Ramos (cell line): ENCODE measurements around the gene GNG2.

Experiments
- in situ Hi-C: fragments of 300-500 bp; cut with MboI; formaldehyde crosslinking; loops from one replicate; pipeline ENCODE4 v1.14.3; 2022; ENCODE audit warnings: low sequenced_read_pairs; ENCODE audit not compliant: unreplicated experiment

GNG2 gene

GRCh38 chr14:51931308-51931707 lies 70.9 kb downstream of the GNG2 start:
- in situ Hi-C loops = no loop called here

DNA sequence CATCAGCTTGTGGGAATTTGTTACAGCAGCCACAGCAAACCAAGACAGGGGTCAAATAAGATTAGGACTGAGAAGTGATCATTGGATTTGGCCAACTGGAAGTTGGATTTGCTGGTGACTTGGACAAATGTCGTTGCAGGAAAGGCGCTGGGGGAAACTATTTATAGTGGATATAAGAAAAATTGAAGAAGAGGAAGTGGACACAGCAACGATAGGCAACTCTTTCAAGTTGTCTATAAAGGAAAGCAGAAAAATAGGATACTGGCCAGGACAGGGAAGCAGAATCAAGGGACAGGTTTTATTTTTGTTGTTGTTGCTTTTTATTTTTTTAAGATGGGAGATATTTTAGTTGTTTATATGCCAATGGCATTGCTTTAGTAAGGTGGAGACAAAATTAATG lies 72.8 kb downstream of the GNG2 start:
- in situ Hi-C loops = no loop called here

GRCh38 chr14:51938137-51938536 lies 77.7 kb downstream of the GNG2 start:
- in situ Hi-C loops = no loop called here

- in situ Hi-C loops = no loop called here
Measured at GRCh38 chr14:51938821-51939220, 78.4 kb downstream of the GNG2 start.

GRCh38 chr14:51939226-51939625 lies 78.8 kb downstream of the GNG2 start:
- in situ Hi-C loops = no loop called here

DNA sequence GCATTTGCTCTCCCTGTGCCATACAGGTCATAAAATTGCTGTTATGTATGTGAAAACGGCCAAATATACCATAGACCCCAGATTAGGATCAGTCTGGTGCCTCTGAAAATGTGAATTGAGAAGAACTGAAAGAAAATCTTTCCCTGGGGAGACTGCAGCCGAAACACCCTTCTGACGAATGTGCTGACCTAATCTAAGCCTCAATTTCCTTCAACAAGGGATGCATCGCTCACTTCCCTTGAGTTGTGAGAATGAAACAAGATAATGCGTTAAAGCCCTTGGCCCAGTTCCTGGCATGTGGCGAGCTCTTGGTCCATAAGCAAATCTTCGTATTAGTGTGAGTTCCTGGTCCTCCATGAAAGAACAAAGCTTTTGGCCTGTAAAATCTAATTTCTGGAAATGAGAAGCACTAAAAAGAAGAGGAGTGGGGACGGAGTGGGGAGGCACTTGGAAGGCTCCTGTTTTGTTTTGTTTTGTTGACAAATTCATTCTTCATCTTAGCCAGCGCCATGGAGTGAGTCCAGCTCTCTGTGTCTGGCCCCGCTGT lies 79.4 kb downstream of the GNG2 start:
- in situ Hi-C loops = no loop called here

- in situ Hi-C loops = no loop called here
Measured at GRCh38 chr14:51942971-51943370, 82.6 kb downstream of the GNG2 start.

- in situ Hi-C loops = no loop called here
Measured at GRCh38 chr14:51950007-51950406, 89.6 kb downstream of the GNG2 start.

GRCh38 chr14:51951656-51952055 lies 91.2 kb downstream of the GNG2 start:
- in situ Hi-C loops = no loop called here

- in situ Hi-C loops = no loop called here
Measured at GRCh38 chr14:51954031-51954430, 93.6 kb downstream of the GNG2 start.

DNA sequence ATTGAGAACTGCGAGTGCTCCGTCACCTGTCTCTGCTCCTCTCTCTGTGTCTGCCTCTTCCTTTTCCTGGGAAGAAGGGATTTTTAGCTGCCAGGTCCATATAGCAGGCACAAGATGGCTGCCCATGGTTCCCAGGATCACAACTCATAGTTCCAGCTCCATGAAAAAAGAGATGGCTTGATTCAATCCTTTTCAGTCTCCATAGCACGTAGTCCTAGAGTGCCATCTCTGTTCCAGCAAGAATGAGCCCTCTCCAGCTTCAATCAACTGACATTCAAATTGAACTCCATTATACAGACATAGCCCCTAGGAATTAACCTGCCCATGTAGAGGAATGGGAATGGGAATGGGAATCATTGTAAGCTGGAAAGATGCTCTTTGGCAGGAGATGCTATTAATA lies 94.2 kb downstream of the GNG2 start:
- in situ Hi-C loops = no loop called here

DNA sequence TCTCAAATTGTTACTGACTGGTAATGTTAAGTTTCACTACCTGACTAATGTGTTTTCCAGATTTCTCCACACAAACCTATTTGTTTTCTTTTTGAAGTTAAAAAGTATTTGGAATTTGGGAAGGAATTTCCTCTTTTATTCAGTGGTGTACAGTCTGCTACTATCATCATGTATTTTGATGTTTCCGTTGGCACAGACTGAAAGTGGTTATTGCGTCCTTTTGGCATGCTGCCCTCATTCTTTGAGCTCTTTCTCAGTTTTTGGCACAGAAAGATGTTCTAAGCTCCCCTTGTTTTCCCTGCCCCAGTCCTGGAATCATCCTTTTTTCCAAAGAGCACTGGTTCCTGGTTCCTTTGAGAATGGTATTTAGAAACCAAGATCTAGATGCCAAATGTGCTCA lies 97.5 kb downstream of the GNG2 start:
- in situ Hi-C loops = no loop called here

GRCh38 chr14:51959928-51960327 lies 99.5 kb downstream of the GNG2 start:
- in situ Hi-C loops = no loop called here

- in situ Hi-C loops = no loop called here
Measured at GRCh38 chr14:51960866-51961265, 100.5 kb downstream of the GNG2 start.

GRCh38 chr14:51962711-51963110 lies 102.3 kb downstream of the GNG2 start:
- in situ Hi-C loops = no loop called here

GRCh38 chr14:51963286-51963685 lies 102.9 kb downstream of the GNG2 start:
- in situ Hi-C loops = no loop called here

DNA sequence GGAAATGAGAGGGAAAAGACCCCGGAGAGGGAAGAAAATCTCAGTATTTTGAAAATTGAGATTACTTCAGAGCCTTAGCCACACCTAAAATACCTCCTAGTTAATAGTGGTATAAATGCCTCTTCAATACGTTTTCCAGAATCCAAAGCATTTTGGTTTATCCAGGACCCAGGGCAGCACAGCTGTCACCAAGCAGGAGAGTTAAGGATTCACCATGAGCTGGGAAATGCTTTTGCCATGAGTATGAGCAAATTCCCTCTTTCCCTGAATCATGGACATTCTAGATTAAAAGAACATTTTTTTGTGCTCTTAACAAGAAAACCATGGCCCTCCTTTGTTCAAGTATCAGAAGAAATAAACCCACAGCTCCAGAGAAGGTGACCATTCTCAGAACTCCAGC lies 107.1 kb downstream of the GNG2 start:
- in situ Hi-C loops = no loop called here

GRCh38 chr14:51969852-51970540 lies 109.6 kb downstream of the GNG2 start:
- in situ Hi-C loops = no loop called here

DNA sequence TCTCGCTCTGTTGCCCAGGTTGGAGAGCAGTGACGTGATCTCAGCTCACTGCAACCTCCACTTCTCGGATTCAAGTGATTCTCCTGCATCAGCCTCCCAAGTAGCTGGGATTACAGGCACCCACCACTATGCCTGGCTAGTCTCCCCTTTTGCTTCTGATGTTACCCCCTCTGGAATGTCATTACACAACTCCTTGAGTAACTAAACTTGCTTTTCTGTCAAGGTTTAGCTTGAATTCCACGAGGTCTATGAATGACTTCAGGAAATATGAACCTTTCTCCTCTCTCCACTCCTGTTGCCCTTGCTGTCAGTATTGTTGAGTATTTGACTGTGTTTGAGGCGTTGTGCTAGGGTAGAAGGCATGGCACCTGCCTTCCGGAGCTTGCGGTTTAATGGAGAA lies 112.2 kb downstream of the GNG2 start:
- in situ Hi-C loops = no loop called here

DNA sequence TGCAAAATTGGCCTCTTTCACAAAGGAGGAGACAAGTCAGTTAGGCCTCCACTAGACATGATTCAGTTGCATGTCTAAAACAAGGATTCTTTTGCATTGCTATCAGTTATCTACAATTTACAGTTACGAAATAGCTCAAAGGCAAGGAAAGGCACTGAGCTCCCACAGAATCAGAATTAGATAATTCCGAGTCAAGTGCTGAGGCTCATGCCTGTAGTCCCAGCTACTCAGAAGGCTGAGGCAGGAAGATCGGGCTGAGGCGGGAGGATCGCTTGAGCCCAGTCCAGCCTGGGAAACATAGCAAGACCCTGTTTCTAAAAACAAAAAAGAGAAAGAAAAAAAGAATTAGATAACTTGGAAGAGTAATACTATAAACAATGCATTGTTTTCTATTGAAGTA lies 116.7 kb downstream of the GNG2 start:
- in situ Hi-C loops = no loop called here

GRCh38 chr14:51978681-51979085 lies 118.3 kb downstream of the GNG2 start:
- in situ Hi-C loops = no loop called here

DNA sequence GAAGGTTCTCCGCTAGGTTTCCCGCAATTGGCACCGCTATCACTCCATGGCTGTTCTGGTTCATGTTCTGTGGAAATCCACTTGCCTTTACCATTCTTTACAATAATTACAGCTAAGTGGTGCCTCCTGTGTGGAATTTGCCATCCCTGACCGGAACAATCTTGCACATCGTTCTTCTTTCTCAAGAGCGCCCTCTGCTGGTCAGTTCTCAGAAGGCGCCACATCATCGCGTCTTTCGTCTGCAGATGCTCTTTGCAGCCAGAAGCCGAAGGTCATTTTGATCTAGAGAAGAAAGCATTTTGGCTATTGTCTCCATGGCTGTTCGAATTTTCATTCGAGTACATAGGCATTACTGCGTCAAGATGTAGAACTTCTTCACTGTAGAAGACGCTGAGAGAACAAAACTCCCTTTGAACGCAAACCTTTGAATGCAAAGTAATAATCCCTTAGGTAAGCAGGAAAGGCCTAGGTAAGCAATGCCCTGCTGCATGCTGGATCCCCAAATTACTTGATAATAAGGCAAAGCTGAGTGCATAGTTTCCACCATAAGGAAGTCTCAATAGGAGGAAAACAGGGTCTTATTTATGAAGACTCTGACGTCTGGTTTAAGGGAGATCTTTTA lies 118.8 kb downstream of the GNG2 start:
- in situ Hi-C loops = no loop called here
